GM18526 (cell line): ENCODE results near the gene NUDT1.

Experiments used
- POLR2A ChIP-seq: IDR thresholded peaks from 3 replicates; pipeline ENCODE4 v1.6.1; 2011; ENCODE audit not compliant: insufficient read length; ENCODE audit errors: extremely low read depth

NUDT1 gene

DNA sequence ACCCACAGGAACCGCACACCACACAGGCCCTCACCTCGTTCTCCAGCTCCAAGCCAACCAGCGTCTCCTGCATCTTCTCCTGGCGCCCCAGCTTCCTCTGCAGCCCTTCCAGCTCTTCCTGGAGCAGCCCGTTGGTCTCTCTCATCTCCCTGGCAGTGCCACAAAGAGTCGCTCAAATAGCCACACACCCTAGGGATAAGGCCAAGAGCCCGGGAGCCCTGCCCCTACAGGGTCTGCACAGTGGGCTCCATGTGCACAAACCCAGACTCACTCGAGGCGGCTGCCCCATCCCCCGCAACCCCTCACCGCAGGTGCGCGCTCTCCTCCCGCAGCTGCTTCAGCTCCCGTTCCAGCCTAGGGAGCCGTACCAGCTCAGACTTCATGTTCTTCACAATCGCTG, 26.2 kb upstream of the NUDT1 start:
- no peak for TF ChIP-seq POLR2A

DNA sequence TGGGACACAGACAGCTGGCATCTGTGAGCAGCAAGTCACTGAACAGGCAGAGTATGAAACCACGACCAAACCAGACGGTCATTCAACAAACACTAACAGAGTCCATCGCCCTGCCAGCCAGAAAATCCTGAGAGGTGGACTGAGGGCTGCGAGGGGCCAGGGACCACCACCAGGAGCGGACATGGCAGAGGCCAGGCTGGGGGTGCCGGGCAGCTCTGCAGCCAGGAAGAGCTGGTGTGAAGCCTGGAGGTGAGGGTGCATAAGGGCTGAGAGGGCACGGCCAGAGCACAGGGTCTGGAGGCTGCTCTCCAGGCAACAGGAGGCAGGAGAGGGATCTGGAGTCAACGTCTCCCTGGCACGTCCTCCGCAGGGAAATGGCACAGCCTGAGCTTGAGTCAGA, 24.8 kb upstream of the NUDT1 start:
- no peak for TF ChIP-seq POLR2A

DNA sequence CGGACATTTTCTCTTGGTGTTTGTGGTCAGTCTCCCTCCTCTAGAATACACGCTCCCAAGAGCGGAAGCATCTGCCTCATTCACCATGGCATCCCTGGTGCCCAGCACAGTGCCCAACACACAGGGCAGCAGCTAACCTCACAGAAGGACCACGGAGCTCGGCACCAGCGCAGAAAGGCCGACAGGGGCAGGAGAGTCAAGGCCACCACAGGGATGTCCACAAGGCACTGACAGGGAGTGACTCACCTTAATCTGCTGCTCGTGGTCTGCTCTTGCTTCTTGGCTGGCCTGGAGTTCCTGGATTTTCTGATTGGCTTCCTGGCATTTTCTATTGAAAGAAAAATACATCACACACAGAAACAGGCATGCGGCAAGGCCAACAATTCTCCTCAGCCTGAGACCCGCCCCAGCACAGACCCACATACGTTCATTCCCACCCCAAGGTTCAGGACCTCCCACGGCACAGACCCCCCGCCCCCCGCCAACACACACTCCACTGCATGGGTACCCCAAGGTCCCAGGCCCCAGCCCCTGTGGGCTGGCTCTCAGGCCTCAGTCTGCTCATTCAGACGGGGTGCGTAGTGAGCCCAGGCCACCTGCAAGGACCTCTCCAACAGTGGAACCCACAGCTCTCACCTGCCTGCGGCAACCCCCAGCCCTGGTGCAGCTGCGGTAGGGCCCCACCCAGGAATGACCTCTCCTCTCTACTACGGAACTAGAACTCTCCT, 24.1 kb upstream of the NUDT1 start:
- TF ChIP-seq POLR2A = no peak

DNA sequence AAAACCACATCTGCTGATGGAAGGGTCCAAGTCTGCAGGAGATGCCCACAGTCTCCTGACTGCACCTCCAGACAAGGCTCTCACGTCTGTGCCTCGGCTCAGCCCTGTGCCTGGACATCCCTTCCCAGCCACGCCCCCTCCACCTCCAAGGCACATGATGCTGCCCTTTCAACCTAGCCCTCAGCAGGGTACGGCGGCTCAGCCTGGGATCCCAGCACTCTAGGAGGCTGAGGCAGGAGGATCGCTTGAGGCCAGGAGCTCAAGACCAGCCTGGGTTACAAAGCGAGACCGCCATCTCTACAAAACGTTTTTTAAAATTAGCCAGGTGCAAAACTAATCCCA, 23.6 kb upstream of the NUDT1 start:
- no peak for TF ChIP-seq POLR2A

DNA sequence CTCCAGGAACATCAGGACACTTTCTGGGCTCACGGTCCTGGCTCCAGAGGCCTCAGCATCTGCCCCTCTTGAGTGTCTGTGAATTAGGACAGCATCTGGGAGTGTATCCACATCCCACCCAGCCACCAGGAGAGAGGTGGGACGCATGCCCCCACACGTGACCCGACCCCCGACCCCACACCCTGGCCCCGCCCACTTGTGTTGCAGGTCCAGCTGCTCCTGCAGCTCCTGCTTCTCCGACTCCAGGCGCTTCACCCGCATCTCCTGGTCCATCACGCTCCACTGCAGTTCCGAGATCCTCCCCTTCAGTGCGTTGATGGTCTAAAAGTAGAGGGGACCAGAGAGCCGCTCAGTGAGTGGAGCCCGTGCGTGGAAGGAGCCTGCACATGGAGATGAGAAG, 22.9 kb upstream of the NUDT1 start:
- TF ChIP-seq POLR2A = no peak

DNA sequence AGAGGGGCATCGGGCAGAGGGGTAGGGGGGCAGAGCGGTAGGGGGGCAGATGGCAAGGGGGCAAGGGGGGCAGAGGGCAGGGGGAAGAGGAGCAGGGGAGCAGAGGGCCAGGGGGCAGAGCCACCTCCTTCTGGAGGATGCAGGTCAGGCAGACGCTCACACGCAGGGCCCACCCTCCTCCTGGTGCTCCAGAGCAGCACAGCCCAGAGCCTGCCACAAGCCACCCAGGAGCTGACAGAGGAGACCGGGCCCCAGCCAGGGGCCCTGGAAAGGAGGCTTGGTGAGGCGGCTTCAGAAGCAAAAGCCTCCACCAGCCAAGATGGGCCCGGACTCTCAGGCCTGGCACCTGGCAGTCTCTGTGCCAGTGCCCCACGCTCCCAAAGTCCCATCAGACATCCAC, 22.4 kb upstream of the NUDT1 start:
- TF ChIP-seq POLR2A = no peak

DNA sequence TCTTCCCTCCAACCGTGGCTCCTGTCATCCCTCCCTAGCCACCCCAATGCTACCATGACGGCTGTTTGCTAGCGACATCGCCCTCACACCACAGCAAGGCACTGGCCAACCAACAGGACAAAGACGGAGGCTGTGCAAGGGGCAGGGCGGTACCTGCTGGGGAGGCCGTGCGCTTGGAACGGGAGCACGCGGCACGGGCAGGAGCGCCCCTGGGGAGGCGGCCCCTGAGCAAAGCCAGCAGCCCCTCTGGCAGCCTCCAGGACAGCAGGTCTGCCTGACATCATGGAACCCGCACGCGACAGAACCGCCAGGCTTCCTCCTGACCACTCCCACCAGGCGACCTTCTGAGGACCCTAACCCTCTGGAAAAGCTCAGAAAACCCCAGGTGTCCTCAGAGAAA, 22.0 kb upstream of the NUDT1 start:
- no peak for TF ChIP-seq POLR2A

DNA sequence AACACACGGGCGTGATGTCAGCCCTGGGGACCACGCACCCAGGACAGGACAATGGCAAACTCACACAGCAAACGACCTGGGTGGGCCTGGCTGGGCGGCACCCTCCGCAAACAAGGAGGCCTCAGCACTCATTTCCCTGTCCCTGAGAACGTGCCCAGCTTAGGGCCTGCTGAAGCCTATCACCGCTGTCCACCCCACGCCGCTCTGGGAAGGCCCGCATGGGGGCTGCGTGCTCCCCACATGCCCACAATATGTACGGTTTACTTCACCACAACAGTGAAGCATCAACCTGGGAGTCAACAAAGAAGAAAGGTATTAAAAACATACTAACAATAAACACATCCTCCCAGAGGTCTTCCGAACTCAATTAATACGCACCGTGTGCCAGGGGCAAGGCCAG, 21.5 kb upstream of the NUDT1 start:
- TF ChIP-seq POLR2A = no peak

DNA sequence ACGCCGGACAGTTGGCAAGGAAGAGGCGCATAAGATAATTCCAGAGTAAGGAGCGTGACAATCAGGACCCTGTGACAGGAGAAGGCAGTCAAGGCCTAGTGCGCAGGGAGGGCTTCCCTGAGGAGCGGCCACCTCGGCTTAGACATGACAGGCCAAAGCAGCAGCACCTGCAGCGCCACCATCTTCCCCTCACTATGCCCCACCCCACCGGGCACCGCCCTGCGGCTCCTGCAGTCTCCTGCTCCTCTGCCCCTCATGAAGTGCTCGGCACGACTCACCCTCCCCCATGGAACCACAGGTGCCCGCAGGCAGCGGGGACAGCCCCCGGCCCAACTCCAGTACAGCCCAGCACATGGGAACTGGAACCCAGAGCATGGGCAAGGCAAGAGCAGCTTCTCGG, 21.1 kb upstream of the NUDT1 start:
- no peak for TF ChIP-seq POLR2A

DNA sequence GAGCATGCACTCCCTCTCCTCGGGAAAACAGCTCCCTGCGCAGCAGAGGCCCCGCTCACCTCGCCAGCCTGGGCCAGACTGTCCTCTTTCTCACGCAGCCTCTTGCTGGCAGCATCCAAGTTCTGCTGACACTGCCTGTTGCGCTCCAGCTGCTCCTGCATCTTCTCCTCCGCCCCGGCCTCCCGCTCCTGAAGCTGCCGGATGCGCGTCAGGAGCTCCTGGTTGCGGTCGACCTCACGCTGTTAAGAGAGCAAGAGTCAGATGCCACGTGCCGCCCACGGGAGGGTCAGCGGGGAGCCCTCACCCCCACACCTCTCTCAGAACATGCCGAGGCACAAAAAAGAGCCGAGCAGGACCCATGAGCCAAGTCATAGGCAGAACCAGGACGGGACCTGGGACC, 19.5 kb upstream of the NUDT1 start:
- TF ChIP-seq POLR2A = no peak

DNA sequence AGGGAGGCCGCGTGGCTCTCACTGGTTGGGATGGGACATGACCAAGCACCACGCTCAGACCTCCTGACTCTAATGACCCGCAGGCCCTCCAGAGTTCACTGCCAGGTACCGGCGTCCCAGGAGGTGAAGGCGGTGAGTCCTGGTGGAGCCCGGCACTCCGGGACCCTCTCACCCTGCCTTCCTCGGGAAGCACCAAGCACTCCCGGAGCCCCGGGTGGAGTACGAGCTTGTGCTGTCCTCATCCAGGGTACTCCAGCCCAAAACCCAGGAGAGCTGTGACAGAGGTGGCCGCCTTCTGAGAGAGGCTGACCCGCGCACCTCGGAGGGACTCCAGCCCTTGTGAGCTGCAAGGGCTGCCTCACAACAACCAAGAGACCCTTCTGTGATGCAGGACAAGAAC, 18.7 kb upstream of the NUDT1 start:
- no peak for TF ChIP-seq POLR2A

DNA sequence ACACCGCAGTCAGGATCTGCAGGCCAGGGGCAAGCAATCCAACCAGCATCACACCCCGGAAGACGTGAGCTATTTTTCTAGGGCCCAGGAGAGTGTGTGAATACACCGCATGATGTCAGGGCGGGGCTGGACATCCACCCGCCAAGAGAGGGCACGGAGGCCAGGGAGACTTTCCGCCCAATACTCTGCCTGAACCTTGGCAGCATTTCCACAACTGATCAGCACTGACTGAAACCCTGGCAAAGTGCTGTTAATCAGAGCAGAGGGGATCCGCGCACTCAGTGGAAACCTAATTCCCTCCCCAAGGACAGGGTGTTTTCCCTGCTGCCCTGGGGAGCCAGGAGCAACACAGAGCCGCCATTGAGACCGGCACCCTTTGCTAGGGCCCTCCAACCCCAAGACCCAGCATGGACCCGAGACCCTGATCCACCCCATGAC, 17.5 kb upstream of the NUDT1 start:
- TF ChIP-seq POLR2A = no peak

DNA sequence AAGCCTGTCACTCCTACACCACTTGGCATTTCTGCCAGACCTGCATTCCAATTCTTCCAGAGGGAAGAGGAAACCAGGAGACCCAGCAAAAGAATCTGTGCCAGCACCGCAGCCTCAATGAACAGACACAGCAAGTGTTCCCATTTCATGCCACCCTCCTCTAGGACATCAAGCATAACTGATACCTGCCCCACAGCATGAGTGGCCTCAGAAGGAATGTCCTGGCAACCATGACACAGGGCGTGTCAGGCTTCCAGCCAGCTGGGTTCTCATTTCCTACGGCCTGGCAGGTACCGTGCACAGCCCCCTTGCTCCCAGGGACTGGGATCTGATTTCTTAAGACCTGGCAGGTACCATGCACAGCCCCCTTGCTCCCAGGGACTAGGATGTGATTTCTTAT, 17.1 kb upstream of the NUDT1 start:
- TF ChIP-seq POLR2A = no peak

DNA sequence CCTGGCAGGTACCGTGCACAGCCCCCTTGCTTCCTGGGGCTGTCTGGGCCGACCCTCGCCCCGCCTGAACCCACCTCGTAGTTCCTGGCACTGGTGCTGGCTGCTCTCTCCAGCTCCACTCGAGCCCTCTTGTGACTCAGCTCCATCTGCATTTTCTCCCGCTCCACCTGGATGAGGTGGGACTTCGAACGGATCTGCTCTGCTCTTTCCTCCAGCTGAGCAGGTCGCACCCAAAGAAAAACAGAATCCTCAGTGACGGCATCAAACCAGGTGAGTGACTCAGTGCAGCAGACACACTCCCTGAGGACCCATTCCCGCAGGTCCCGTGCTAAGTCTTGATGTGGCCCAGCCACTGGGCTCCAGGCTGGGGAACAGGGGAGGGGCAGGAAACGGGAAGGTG, 16.7 kb upstream of the NUDT1 start:
- no peak for TF ChIP-seq POLR2A

DNA sequence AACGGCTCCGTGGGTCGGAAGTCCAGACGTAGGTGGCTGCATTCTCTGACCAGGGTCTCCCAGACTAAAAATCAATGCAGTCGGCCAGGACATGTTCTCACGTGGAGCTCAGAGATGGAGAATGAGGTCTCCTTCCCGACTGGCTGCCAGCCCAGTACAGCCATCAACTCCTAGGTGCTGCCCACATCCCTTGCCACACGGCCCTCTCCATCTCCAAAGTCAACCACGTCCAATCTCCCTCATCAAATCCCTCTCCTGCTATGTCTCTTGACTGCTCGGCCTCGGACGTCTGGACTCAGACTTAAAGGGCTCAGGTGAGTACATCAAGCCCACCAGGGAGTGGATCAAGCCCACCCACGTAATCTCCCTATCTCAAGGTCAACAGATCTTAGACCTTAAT, 16.2 kb upstream of the NUDT1 start:
- TF ChIP-seq POLR2A = no peak

DNA sequence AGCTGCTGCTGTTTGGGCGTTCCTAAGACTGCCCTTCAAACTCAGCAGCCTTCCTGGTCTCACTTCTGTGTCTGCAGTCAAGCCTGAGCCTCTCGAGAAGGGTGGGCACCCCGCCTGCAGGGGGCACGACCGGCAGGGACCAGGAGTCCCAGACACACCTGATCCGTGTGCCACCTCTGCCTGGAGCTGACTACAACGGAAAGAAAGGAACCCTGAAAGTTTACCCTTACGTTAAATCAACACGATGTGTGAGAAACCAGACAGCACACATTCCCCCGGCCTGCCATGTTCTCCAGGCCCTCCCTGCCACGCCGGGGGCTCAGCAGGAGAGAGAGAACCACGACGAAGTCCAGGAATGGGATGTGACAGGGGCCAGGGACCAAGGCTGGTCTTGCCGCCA, 14.3 kb upstream of the NUDT1 start:
- TF ChIP-seq POLR2A = no peak

DNA sequence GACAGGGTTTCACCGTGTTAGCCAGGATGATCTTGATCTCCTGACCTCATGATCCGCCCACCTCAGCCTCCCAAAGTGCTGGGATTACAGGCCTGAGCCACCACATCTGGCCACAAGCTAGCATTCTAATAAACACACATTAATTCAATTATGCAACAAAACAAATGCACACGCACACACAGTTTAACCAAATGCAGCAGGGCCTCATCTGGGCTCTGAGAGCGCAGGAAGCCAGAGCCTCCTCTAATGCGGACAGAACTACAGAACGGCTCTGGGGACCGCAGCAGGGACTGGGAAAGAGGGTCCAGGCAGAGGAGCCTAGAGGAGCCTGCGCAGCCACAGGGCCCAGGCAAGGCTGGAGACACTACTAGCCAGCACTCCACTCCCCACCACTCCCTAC, 13.1 kb upstream of the NUDT1 start:
- no peak for TF ChIP-seq POLR2A

DNA sequence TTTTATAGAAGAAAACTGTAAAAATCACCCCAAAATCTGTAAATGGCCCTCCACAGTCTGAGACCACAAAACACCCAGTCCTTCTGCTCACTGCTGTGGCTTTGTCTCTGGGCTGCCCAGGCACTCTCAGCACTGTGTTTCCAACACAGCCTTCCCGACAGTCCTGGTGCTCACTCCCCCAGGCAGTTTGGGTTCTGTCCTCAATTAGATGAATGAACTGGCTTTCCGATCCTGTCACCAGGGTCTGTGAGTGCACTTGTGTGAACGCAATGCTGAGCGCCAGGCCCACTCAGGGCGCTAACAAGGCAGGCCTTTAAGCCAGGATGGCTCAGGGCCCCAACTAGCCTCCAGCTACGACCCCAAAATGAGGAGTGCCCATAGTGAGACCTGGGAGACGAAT, 12.6 kb upstream of the NUDT1 start:
- no peak for TF ChIP-seq POLR2A
